ENCODE measurements around the gene TMTC2. TPM values are rescaled to one million over a fixed set of nuclear protein-coding genes. Genes with fewer than 3 reads are reported as not detected.

Gene TMTC2
- total RNA-seq, 4 donors from 2014 or later = 18.8 to 30.7 (median 21.0) TPM

DNA sequence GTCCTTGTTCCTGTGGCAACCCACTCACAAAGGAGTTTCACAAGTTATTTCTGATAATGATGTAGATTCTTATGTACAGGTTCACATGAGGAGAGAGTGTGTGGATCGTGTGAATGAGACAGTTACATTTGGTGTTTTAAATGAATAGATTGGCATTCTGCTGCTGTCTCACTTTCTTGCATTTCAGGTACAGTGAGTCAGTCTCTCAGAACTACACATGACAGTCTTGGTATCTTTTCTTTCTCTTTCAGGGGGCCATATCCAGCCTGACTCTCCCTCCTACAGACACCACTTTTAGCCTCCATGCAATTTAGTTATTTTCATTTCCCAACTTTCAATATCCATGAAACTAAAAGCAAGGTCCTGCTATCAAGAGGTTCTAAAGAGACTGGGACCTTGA is 19.9 kb upstream of the TMTC2 start:
- intact Hi-C loops (cut with DNase I) = no loop called here
- TF ChIP-seq, protein P1, sequence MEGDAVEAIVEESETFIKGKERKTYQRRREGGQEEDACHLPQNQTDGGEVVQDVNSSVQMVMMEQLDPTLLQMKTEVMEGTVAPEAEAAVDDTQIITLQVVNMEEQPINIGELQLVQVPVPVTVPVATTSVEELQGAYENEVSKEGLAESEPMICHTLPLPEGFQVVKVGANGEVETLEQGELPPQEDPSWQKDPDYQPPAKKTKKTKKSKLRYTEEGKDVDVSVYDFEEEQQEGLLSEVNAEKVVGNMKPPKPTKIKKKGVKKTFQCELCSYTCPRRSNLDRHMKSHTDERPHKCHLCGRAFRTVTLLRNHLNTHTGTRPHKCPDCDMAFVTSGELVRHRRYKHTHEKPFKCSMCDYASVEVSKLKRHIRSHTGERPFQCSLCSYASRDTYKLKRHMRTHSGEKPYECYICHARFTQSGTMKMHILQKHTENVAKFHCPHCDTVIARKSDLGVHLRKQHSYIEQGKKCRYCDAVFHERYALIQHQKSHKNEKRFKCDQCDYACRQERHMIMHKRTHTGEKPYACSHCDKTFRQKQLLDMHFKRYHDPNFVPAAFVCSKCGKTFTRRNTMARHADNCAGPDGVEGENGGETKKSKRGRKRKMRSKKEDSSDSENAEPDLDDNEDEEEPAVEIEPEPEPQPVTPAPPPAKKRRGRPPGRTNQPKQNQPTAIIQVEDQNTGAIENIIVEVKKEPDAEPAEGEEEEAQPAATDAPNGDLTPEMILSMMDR (IDR thresholded peaks at IDR 0.05) = no peak
- no peak for TF ChIP-seq POLR2A (IDR thresholded peaks at IDR 0.05)

DNA sequence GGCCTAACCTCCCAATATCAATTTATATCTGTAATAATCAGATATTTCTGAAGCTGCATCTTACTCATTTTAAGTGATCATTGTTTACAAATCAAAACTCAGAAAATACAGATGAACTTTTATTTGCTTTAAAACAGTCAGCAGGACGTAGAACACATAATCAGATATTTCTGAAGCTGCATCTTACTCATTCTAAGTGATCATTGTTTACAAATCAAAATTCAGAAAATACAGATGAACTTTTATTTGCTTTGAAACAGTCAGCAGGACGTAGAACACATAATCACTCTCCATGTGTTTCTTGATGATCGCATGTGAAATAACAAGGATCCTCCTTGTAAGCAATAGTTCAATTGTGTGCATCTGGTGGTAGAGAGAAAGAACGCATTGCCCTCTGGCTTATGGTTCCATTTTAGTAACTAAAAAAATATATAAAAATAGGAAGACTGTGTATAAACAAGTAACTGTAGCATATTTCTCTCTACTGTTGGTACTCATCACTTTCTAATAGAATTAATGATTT is 15.0 kb upstream of the TMTC2 start:
- H3K27ac ChIP-seq = no peak overlapping the region
- intact Hi-C loops (cut with DNase I) = no loop called here
- 92 to 96% methylated on average over 4 of the region's 4 CpGs for WGBS, 2 donors
- no peak for DNase-seq
- H3K27me3 ChIP-seq = no peaks in the 10 kb centered on the region
- H3K4me1 ChIP-seq = peaks cover 0 to 4% of the 10 kb centered on the region in 2 donors
- H3K9me3 ChIP-seq = no peaks in the 10 kb centered on the region
- H3K36me3 ChIP-seq = no peaks in the 10 kb centered on the region
- no peak for TF ChIP-seq POLR2A (IDR thresholded peaks at IDR 0.05)
- TF ChIP-seq, protein P1 (IDR thresholded peaks at IDR 0.05) = no peak
- no peak overlapping the region for H3K4me3 ChIP-seq (replicated peaks in 1 of 3)

More for the DNA sequence above, 19.9 kb upstream of the TMTC2 start:
- H3K36me3 ChIP-seq = no peaks in the 10 kb centered on the region
- H3K4me3 ChIP-seq (replicated peaks in 1 of 3) = no peak overlapping the region
- WGBS, 2 donors = 97 to 100% methylated on average over 1 of the region's 1 CpG
- no peaks in the 10 kb centered on the region for H3K27me3 ChIP-seq
- H3K27ac ChIP-seq = no peak overlapping the region
- no peaks in the 10 kb centered on the region for H3K9me3 ChIP-seq
- H3K4me1 ChIP-seq = peaks cover 10 to 19% of the 10 kb centered on the region in 2 donors
- DNase-seq = no peak

DNA sequence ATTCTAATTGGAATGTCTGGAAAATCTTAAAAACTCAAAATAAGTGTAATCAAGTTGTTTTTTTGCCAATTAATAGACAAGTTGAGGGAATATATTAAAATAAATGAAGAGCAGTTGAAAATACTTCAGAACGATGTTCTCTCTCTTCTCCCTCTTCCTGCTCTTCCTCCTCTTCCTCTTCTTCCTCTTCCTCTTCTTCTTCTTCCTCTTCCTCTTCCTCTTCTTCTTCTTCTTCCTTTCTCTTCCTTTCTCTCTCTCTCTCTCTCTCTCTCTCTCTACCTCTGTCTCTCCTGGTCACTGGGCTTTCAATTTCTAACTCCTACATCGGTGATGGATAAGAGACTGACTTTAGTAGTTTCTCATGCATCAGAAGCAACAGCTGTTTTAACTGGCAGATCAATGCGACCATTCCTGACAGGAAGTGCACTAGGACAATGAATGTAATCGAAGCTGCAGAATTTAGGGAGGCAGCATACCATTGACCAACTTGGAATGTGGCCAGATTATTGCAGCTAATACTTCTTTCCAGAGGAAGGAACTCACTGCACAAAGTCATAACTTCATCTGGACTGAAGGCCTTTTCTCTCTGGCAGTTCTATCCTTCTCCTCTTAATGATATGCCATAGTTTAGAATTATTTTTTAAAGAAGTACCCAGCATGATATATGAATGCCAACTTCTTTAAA is 13.8 kb upstream of the TMTC2 start:
- no peaks in the 10 kb centered on the region for H3K36me3 ChIP-seq

DNA sequence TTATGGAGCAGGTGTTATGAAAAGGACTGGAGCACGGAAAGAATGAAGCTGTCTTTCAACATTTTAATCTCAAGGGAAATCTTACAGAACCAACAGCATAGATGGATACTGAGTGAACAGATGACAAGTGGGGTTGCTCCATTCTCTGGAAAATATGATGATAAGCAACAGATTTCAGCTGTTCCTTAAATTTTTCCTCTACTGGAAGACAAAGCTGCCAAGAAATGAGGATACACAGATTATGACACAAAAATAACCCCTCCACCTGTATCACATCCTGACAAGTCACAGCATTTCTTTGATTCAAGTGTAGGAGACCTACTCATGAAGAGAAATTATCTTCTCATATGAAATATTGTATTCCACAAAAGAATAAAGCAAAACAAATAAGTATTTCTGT is 13.0 kb upstream of the TMTC2 start:
- Histone ChIP-seq H3K4me1 (peaks cover 0 to 4% of the 10 kb centered on the region in 2 donors), H3K36me3 (no peaks in the 10 kb centered on the region), H3K4me3 (replicated peaks in 1 of 3) (no peak overlapping the region), H3K9me3 (no peaks in the 10 kb centered on the region), H3K27me3 (no peaks in the 10 kb centered on the region), H3K27ac (no peak overlapping the region)
- 66 to 78% methylated on average over 1 of the region's 1 CpG for WGBS, 2 donors
- intact Hi-C loops (cut with DNase I) = no loop called here
- no peak for DNase-seq
- TF ChIP-seq POLR2A (IDR thresholded peaks at IDR 0.05) = no peak
- TF ChIP-seq, protein P1 (IDR thresholded peaks at IDR 0.05) = no peak

More for the DNA sequence above, 13.8 kb upstream of the TMTC2 start:
- Histone ChIP-seq H3K27me3 (no peaks in the 10 kb centered on the region), H3K27ac (no peak overlapping the region), H3K9me3 (no peaks in the 10 kb centered on the region), H3K4me1 (peaks cover 0 to 4% of the 10 kb centered on the region in 2 donors), H3K4me3 (replicated peaks in 1 of 3) (no peak overlapping the region)
- DNase-seq = no peak
- TF ChIP-seq, protein P1 (IDR thresholded peaks at IDR 0.05) = no peak
- TF ChIP-seq POLR2A (IDR thresholded peaks at IDR 0.05) = no peak
- WGBS, 2 donors = 57 to 58% methylated on average over 4 of the region's 4 CpGs
- intact Hi-C loops (cut with DNase I) = no loop called here

DNA sequence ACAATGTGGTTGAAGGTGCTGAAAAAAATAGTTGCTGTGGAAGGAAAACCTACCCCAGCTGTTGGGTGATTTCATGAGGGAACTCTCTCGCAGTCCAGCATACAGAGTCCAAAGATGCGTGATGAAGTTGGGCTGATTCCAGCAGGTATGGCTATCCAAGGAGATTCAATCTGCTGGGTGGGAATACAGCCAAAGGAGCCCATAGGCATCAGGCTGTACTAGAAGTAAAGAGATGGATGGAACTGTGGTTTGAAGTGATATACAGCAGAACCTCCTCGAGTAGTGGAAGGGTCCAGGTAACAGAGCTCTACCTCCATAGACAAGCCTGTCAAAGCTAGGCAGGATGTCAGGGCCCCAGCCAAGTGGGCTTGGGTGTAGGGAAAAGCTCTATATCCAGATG is 11.5 kb upstream of the TMTC2 start:
- H3K4me1 ChIP-seq = peaks cover 0 to 4% of the 10 kb centered on the region in 2 donors
- no peaks in the 10 kb centered on the region for H3K36me3 ChIP-seq
- DNase-seq = no peak
- TF ChIP-seq, protein P1 (IDR thresholded peaks at IDR 0.05) = no peak
- no peak for TF ChIP-seq POLR2A (IDR thresholded peaks at IDR 0.05)
- no peaks in the 10 kb centered on the region for H3K9me3 ChIP-seq
- no peak overlapping the region for H3K27ac ChIP-seq
- no peak overlapping the region for H3K4me3 ChIP-seq (replicated peaks in 1 of 3)
- no peaks in the 10 kb centered on the region for H3K27me3 ChIP-seq
- intact Hi-C loops (cut with DNase I) = no loop called here
- WGBS, 2 donors = 93 to 96% methylated on average over 3 of the region's 3 CpGs
